Activated gamma-delta T cell (primary cell): ENCODE measurements around the gene PELI1.
"Not testable (repeated sequence)": the region's sequence is repeated elsewhere in the genome, so short reads cannot be mapped to it uniquely, and the experiment has no call there.

Experiments
- DNase-seq: peaks from one replicate; lab custom pipeline; 2025; lab: John Stamatoyannopoulos, UW

The PELI1 gene

DNA sequence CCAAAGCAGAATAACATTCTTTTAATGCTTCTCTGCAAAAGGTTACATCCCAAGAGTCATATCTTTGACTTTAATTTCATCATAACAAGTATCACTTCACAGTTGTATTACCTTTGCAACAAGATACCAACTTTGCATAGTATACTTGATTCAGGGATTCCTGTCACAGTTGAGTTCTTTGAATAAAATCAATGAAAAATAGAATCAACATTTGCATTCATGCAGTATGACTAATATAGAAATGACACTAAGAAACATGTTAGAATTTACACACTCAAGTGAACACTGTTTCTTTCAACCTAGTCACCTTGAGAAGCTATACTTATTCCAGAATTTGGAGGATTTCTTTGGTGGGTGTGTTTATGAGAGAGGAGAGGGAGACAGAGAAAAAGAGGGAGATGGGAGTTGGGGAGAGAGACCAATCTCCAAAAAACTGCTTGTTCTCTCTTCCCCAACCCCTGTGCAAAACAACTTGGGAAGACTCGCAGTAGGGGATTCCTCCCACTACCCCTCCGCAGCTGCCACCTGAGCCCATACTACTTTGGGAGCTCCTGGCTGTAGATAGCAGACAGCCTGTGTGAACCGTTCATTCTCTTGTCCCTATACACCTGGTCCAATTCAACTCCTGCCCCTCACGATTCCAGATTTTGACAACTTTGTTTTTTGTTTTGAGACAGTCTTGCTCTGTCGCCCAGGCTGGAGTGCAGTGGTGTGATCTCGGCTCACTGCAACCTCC lies 57.7 kb downstream of the PELI1 start:
- DNase-seq, result no peak

DNA sequence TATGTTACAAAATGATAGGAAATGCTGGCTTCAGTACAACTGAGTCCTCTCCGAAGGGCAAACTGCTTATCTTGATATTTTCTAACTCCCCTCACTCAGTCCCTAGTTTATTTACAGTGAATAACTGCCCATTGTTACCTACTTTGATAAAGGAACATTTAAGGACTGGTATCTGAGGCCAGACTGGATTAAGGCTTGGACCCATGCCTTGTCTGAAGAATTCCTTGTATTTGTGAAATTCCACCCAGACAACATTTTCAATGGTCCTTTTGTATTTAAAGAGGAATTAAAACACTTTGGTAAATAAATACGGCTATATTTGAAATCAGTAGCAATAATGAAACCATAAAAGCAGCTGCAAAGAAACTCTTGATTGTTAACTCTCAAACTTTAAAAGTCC lies 58.3 kb downstream of the PELI1 start:
- no peak for DNase-seq

DNA sequence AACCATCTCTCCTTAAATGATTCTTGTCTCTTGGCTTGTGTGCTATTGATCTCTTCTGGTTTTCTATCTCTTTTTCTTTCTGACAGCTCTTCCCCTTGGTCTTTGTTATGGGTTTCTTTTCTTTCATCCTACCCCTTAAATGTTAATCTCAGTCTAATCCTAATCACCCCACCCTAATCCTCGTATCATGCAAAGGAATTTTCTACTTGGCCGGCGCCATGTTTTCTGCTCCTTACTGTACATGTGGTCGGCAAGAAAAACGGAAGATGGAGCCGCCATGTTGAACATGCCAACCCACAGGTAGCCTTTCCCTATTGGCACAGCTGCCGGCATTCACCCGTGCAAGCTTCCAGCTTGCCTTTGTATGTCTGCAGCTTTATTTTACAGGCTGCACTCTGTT lies 63.2 kb downstream of the PELI1 start:
- DNase-seq, result no peak

DNA sequence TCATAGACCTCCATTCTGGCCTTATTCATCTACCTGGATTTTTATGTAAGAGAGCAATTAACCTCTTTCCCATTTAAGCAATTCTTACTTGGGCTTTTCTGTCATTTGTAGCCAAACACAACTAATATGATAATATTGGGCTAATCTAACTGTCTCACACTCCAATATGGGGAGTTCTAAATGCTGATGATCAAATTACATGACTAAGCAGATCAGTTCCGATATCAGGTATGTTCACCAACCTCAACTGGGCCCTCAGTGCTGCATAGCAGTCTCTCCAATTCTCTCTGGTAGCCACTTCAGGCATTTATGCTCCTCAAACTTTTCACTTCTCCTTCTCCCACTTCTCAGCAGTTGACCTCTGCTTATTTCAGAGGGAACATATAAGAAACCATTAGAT lies 64.0 kb downstream of the PELI1 start:
- no peak for DNase-seq

DNA sequence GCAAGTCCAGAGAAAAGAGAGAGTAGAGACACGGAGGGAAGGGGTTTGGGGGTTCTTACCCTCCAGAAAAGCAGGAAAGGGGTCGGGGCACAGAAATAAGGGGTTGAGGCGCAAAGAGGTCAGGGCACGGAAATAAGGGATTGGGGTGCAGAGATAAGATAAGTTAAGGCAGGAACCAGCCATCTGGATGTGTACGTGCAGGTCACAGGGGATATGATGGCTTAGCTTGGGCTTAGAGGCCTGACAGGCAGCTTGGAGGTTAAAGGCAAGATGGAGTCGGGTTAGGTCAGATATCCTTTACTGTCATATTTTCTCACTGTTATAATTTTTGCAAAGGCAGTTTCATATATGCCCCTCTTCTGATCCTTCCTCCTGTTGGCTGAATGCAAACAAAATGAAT lies 64.5 kb downstream of the PELI1 start:
- not testable (repeated sequence) for DNase-seq

DNA sequence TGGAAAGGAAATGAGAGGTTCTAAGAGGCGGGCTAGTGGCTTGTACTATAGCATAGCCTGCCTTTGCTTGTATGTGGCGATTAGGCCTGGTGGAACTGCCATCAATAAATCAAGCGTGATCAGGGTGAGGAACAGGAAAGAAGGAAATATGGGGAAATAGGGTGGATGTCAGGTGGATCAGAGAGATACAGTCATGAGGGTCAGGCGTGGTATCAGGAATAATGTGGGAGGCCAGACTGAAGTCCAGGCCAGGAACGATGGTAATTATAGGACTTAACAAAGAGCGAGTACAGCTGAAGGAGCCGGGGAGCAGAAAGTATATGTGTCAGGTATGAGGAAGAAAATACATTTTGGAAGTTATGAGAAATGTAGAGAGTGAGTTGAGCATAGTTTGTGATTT lies 67.4 kb downstream of the PELI1 start:
- DNase-seq, result not testable (repeated sequence)

DNA sequence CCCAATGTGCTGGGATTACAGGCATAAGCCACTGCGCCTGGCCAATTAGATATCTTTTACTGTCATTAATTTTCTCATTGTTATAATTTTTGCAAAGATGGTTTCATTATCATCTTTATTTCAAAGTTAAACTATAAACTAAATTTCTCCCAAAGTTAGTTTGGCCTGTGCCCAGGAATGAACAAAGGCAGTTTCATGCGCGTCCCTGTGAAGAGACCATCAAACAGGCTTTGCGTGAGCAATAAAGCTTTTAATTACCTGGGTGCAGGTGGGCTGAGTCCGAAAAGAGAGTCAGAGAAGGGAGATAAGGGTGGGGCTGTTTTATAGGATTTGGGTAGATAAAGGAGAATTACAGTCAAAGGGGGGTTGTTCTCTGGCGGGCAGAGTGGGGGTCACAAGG lies 69.6 kb downstream of the PELI1 start:
- not testable (repeated sequence) for DNase-seq

DNA sequence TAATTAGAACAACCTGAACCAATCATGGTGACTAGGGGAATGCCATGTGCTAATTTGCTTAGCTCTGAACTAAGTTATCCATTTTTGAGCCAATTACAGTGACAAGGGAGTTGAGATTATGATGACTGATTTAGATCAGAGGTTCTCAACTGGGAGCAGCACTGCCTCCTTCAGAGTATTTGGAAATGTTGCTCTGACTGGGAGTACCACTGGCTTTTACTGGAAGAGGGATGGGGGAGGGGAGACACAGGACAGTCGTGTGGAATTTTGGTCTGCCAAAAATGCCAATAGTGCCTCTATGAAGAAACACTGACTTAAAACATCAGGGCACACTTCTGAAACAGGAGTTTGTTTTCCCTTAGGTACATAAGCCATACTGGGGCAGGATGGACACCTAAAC lies 76.9 kb downstream of the PELI1 start:
- no peak for DNase-seq

DNA sequence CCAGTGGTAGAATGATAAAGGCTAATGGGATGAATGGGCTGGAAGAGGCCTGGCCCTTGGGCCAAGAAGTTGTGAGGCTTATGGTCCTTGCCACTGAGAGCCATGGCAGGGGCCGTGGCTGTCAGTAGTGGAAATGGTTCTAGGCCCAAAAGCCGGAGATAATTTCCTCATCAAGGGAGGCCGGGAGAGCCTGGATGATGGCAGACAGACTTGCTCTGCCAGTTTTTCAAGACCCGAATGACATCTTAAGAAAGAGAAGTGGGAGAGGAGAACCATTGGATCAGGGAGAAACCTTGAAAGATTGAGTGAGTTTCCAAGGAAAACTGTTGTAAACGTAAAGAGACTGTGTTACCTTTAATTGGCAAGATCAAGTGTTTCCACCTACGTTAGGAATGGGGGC lies 78.7 kb downstream of the PELI1 start:
- no peak for DNase-seq

DNA sequence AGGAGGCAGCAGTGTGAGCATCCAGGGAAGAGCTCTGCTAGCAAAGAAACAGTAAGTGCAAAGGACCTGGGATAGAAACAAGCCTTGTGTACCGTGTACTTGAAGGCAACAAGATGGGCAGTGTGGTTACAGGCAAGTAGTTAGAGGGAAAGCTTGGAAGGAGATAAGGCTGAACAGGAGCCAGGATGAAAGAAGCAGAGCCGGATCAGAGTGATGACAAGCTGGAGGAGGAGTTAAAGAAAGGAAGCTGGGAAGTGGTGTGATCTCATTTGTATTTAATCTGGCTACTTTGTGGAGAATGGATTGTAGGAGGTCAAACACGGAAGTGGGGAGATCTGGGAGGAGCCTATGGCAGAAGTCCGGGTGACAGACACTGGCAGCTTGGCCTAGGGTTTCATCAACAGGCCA lies 80.3 kb downstream of the PELI1 start:
- no peak for DNase-seq

DNA sequence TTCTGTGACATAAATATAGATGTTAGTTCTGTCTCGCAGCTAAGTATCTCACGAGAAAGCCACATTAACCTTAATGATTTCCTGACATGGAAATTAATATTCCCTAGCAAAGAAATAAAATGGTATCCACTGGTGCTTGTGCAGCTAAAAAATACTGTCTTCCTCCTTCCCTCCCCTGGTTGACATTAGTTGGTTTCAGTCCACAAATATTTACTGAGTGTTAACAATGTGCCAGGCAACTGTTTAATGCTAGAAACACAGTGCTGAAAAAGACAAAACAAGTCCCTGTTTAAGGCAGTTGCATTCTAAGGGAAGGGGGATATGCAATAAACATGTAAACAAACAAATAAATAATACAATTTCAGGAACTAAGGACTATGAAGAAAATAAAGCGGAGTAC lies 80.8 kb downstream of the PELI1 start:
- no peak for DNase-seq

DNA sequence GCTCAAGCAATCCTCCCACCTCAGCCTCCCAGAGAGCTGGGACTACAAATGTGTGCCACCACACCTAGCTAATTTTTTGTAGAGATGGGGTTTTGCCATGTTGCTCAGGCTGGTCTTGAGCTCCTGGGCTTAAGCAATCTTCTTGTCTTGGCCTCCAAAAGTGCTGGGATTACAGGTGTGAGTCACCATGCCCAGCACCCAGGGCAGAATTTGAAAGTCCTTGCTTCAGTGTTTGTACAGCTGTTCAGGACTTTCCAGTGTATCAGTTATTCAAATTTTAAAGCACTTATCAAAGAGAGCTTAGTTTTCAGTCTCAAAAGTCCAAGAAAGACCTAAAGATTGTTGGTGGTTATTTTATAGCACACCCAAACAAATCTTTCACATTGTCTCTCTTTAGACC lies 81.4 kb downstream of the PELI1 start:
- no peak for DNase-seq

DNA sequence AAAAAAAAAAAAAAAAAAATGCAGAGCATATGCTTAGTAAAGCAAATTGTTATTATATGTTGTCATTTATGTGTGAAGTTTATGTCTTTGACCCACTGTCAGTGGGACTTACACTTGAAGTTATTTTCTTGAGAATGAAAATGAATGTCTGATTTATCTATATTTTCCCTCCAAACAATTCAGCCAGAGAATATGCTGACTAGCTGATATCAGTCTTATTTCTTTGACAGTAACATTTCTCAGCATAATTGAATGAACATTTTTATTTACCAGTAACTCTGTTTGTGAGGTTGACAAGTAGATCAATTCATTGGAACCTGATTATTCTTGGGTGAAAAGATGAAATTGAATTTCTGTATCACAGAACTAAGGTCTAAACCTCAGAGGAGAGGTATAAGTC lies 85.0 kb downstream of the PELI1 start:
- no peak for DNase-seq

DNA sequence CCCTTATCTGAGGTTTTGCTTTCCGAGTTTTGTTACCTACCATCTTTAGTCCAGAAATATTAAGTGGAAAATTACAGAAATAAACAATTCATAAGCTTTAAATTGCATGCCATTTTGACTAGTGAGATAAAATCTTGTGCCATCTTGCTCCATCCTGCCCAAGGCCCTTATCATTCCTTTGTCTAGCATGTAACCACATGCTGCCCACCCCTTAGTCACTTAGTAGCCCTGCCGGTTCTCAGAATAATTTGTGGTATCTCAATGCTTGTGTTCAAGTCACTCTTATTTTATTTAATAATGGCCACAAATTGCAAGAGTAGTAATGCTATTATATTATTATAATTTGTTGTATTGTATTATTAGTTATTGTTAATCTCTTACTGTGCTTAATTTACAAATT lies 88.2 kb downstream of the PELI1 start:
- DNase-seq, result no peak

DNA sequence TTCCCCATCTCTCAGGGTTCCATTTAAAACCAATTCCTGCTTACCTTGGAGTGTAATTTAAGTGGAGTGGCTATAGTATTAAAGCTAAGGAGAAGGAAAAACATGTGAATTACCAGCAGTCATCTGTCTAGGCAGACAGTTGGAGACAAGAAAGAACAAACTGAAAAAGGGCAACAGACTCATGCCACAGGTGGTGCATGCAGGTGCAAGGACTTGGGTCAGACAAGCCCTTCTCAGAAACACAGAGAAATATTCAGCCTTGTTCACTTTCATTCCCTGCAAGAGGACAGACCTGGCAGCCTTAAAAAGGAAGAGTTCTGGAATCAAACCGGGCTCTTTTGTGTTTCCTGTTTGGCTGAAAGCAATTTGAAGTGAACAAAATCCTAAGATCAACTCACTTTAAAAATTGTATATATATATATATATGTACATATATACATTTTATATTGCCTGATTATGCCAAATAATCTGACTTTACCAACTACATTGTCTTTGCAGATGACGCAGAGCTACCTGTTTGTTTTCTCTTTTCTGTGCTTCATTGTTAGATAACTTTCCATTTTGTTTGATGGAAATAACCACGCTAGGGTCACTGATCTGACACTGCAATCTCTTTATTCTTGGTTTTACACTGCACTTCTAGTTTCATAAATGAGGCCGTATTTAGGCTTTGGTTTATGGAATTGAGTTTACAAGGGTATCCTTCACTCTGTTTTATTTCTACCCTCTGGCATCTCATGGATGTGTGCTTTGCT lies 89.9 kb downstream of the PELI1 start:
- DNase-seq, result no peak

DNA sequence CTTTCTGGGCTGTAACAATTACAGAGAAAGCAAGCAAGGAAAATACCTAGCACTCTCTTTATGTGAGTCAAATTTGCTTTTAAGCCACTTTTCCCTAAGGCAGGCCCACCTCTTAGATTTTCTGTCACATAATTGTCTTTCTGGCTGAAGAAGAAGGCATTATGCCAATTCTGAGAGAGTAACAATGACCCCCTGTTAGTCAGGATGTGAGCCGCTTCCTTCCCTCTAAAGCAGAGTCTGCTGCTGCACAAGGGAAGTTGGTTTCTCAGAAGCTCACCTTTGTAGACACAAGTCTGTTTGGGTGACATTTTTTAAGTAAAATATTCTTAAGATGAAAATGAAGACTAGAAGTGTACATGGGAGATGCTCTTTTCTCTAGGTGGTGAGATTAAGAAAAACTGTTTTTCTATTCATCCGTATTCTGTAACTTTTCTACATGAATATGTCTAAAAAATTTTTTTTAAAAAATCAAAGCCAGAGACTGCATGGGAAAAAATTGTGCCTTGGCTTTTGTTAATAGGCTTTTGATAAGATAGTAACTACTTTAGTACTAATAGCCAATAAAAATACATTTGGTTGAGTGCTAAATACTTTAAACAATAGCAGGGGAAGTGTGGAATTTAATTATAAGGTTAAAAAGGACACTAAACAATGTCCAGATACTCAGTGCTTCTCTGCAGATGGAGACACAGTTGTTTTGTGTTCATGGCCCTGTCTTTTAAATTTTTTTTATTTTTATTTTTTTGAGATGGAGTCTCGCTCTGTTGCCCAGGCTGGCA lies 91.6 kb downstream of the PELI1 start:
- no peak for DNase-seq

DNA sequence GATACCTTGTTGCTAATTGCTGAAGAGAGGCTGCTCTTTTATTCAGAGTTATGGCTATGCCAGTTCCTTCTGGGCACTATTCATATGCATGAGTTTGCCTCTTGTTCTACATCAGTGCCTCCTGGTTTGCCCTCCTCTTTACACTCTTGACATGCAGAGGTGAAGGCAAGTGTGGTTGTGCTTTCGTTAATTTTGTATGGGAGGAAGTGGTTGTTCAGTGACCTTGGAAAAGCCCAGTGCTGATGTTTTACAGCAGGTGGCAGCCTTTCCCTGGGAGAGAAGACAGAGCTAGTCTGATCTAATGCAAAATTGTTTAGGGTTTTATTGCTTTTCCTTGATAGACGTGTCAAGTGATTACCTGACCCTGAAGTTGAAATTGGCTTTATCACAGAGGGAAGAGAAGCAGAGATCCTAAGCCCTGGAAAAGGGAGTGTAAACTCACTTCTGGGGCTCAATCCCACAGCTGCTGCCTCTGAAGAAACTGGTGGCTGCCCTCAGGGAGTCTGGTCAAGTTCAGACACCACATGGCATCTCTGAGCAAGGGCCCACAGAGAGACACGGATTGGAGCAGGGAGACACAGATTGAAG lies 94.5 kb downstream of the PELI1 start:
- DNase-seq, result no peak

DNA sequence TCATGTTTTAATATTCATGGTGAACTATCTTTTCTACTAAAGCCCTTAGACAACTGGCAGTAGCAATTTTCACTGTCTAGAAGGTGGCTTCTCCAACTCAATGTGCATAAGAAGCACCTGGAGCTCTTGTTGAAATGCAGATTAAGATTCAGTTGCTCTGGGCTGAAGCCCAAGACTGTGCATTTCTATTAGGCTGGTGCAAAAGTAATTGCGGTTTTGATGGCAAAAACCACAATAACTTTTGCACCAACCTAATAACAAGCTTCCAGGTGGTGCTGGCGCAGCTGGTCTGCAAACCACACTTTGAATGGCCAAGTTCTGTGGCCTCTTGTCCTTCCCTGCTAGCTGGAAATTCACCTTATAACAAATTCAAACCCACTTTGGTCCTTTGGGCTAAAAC lies 98.3 kb downstream of the PELI1 start:
- DNase-seq, result no peak
